CD4-positive, alpha-beta T cell treated with Interleukin-17A for 4 hours (primary cell): ENCODE measurements around the gene ASB17.
"Not testable (repeated sequence)": the region's sequence is repeated elsewhere in the genome, so short reads cannot be mapped to it uniquely, and the experiment has no call there.

Experiments used
- DNase-seq: peaks from one replicate; pipeline ENCODE4 v3.0.0-alpha.2; 2020; ENCODE audit warnings: mixed read lengths

ASB17 gene, protein sequence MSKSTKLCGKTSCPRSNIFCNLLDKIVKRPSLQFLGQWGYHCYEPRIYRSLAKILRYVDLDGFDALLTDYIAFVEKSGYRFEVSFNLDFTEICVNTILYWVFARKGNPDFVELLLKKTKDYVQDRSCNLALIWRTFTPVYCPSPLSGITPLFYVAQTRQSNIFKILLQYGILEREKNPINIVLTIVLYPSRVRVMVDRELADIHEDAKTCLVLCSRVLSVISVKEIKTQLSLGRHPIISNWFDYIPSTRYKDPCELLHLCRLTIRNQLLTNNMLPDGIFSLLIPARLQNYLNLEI

GRCh38 chr1:75932304-75932703, at the start of gene ASB17:
ASB17 (minus strand) TSS chr1:75932404; CDS start chr1:75932291, 113 bp downstream.
- DNase-seq: no peak

DNA sequence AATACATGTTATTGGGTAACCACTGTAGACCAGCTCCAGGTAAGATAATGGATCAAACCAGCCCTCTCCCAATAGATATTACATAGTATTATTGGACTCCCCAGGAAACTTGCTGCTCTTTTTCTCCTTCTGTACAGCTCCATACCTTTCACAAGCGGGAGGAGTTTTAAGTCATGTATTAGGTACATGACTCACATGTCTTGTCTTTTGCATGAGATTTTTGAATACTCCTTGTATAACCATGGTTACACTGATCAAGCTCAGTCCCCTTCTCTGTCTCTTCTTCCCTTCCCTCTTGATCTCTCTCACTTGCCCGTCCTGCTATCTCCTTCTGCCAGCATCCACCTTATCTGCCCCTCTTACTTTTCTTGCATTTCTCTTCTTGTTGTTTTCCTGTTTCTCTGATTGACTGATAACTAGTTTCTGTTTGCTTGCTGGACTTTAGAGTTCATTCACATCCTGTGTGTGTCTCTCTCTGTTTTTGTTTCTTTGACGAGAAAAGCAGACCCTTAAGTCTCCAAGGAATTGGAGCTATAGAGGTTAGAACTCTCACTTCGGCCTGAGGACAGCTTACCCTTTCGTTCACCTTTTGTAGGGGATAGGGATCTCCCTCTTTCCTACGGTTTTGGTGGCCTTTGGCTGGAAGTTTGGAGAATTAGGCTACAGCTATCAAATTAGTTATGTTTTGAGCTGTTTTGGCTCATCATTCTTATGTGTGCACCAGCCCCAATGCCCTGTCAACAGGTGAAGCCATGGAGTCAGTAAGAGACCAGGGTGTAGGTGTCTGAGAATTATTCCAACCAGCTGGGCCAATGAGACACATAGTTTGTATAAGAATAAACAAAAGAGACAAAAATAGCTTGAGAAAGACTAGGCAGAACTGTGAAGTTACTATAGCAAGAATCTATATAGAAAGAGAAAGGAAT, 49.0 kb upstream of the ASB17 start:
- DNase-seq: no peak

GRCh38 chr1:75970631-75971030, 38.4 kb upstream of the ASB17 start:
- DNase-seq: no peak

- DNase-seq: no peak
Measured at GRCh38 chr1:75969550-75969949, 37.3 kb upstream of the ASB17 start.

- DNase-seq: no peak
Measured at GRCh38 chr1:75967719-75968118, 35.5 kb upstream of the ASB17 start.

GRCh38 chr1:75964760-75965408, 32.7 kb upstream of the ASB17 start:
- no peak for DNase-seq

GRCh38 chr1:75964110-75964759, 32.0 kb upstream of the ASB17 start:
- DNase-seq: not testable (repeated sequence)

- no peak for DNase-seq
Measured at GRCh38 chr1:75954586-75954985, 22.4 kb upstream of the ASB17 start.

GRCh38 chr1:75953461-75953860, 21.3 kb upstream of the ASB17 start:
- no peak for DNase-seq

- DNase-seq: no peak
Measured at GRCh38 chr1:75952016-75952415, 19.8 kb upstream of the ASB17 start.

GRCh38 chr1:75950176-75950575, 18.0 kb upstream of the ASB17 start:
- no peak for DNase-seq

DNA sequence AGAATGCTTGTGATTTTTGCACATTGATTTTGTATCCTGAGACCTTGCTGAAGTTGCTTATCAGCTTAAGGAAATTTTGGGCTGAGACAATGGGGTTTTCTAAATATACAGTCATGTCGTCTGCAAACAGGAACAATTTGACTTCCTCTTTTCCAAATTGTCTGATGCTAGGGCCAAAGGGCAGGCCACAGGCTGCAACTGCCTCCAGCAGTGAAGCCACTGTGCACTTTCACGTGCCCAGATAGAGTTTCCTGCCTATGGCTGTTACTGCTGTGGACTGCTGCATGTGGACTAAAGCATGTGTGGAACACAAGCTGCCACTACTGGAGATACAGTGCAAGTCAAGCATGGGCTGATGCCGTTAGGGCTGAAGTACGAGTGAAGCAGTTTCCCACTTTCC, 10.8 kb upstream of the ASB17 start:
- DNase-seq: not testable (repeated sequence)

GRCh38 chr1:75937034-75937433, 4.8 kb upstream of the ASB17 start:
- DNase-seq: no peak

- DNase-seq: no peak
Measured at GRCh38 chr1:75922698-75923097, 9.5 kb downstream of the ASB17 start.

DNA sequence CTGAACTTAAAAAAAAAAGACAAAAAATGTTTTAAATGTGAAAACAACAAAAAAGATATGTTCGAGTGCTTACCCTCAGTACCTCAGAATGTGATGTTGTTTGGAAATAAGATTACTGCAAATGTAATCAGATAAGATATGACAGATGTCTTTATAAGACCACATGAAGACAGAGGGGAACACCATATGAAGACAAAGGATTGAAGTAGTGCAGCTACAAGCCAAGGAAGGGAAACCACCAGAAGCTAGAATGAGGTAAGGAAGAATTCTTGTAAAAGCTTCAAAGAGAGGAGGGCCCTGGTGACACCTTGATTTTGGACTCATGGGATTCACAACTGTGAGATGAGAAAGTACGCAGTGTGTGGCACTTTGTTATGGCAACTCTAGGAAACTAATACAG, 15.4 kb downstream of the ASB17 start:
- no peak for DNase-seq

DNA sequence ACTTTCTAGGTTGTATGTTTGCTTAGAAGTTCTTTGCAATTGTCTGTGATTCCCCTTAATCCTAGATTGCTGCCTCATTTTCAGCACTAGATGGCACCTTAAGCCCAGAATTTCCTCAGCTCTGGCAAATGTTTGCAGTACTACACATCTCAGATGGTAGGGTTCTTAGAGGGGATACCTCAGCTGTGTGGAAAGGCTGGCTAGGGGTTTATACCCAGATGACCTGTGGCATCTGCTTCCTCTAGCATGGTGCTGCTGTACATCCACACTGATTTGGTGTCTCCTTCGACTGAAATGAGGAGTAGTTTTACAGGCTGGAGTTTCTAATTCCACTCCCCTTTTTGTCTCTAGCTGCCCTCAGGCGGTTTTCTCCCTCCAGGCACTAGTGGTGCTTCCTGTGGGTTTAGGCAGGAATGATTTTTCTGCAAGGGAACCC, 23.5 kb downstream of the ASB17 start:
- no peak for DNase-seq

DNA sequence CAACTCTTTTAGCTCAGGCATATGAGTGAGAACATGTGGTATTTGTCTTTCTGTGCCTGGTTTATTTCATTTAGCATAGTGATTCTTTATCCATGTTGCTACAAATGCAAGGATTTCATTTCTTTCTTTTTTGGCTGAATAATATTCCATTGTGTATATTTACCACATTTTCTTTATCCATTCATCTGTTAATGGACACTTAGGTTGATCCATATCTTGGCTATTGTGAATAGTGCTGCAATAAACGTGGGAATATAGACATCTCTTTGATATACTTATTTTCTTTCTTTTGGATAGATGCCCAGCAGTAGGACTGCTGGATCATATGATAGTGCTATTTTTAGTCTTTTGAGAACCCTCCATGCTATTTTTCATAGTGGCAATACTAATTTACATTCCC, 30.8 kb downstream of the ASB17 start:
- no peak for DNase-seq

- no peak for DNase-seq
Measured at GRCh38 chr1:75884437-75884836, 47.8 kb downstream of the ASB17 start.

DNA sequence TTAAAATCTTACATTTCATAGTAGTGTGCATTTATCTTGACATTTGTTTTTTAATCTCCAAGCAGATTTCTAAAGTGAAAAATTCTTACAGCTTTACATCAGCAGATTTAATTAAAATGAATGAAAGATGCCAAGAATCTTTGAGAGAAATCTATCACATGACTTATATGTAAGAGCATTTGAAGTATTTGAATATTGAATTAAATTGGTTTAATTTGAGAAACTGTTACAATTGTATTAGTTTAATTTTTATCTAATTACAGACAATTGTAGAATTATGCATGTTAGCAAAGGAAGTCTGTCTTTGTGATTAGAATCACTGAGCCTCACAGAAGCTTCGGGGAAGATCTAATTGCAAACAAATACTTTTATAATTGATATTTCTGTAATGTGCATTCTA, 52.2 kb downstream of the ASB17 start:
- DNase-seq: no peak

DNA sequence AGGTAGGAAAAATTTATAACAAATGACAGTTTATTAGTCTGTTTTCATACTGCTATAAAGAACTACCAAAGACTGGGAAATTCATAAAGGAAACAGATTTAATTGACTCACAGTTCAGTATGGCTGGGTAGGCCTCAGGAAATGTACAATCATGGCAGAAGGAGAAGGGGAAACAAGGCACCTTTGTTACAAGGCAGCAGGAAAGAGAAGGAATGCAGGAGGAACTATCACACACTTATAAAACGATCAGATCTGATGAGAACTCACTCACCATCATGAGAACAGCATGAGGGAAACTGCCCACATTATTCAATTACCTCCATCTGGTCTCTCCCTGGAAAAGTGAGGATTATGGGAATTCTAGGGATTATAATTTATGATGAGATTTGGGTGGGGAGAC, 61.3 kb downstream of the ASB17 start:
- DNase-seq: no peak
